DOHH2 (cell line): Measurements from ENCODE around the gene SNRPD2.

ENCODE experiments used
- H3F3A ChIP-seq: fragments of 200-600 bp; sonication (generic), shearing (Covaris generic); 2 replicates; pipeline ENCODE4 v1.6.0; 2016; ENCODE audit warnings: antibody characterized with exemption, mild to moderate bottlenecking; ENCODE audit not compliant: control insufficient read depth, insufficient read depth
- H3K27ac ChIP-seq: fragments of 200-600 bp; sonication (generic); 2 replicates; pipeline ENCODE4 v1.5.1; 2014; ENCODE audit warnings: low read depth, mild to moderate bottlenecking, low read length, moderate library complexity
- H3K27me3 ChIP-seq: fragments of 200-600 bp; sonication (generic); 2 replicates; pipeline ENCODE4 v1.6.1; 2014; ENCODE audit warnings: mild to moderate bottlenecking, low read length, mixed read lengths; ENCODE audit not compliant: control insufficient read depth
- H3K36me3 ChIP-seq: fragments of 200-600 bp; sonication (generic); 2 replicates; pipeline ENCODE4 v1.6.1; 2014; ENCODE audit warnings: mild to moderate bottlenecking, low read length, moderate library complexity, mixed read lengths; ENCODE audit not compliant: control insufficient read depth
- H3K4me1 ChIP-seq: fragments of 200-600 bp; sonication (generic); 2 replicates; pipeline ENCODE4 v1.6.1; 2014; ENCODE audit warnings: mild to moderate bottlenecking, low read length, mixed read lengths; ENCODE audit not compliant: control insufficient read depth
- H3K4me2 ChIP-seq: fragments of 200-600 bp; sonication (generic); 2 replicates; pipeline ENCODE4 v1.6.0; 2014; ENCODE audit warnings: mild to moderate bottlenecking, low read length, moderate library complexity
- H3K4me3 ChIP-seq: fragments of 200-600 bp; sonication (generic); 2 replicates; pipeline ENCODE4 v1.5.1; 2014; ENCODE audit warnings: mild to moderate bottlenecking, low read length, mixed read lengths
- H3K79me2 ChIP-seq: fragments of 200-600 bp; sonication (generic); 2 replicates; pipeline ENCODE4 v1.6.1; 2014; ENCODE audit warnings: mild to moderate bottlenecking, low read length, mixed read lengths; ENCODE audit not compliant: control insufficient read depth
- H3K9me2 ChIP-seq: fragments of 200-600 bp; sonication (generic); replicated peaks from 2 replicates; pipeline ENCODE4 v1.6.1; 2014; ENCODE audit warnings: mild to moderate bottlenecking, low read length, mixed read lengths; ENCODE audit not compliant: control insufficient read depth
- H3K9me3 ChIP-seq: fragments of 200-600 bp; sonication (generic); 2 replicates; pipeline ENCODE4 v1.6.1; 2014; ENCODE audit warnings: antibody characterized with exemption, low read length, mixed read lengths; ENCODE audit not compliant: control insufficient read depth, insufficient read depth
- H4K20me1 ChIP-seq: fragments of 200-600 bp; sonication (generic); 2 replicates; pipeline ENCODE4 v1.6.0; 2014; ENCODE audit warnings: low read depth, mild to moderate bottlenecking, antibody characterized with exemption, low read length, moderate library complexity; ENCODE audit not compliant: control insufficient read depth, insufficient read depth
- CTCF ChIP-seq: fragments of 200-600 bp; sonication (generic); IDR thresholded peaks from one replicate; pipeline ENCODE4 v1.5.1; 2014; ENCODE audit warnings: antibody characterized with exemption, mild to moderate bottlenecking, low read depth, low read length; ENCODE audit not compliant: poor library complexity, severe bottlenecking
- EZH2phosphoT487 ChIP-seq: fragments of 200-600 bp; sonication (generic); IDR thresholded peaks from 2 replicates; pipeline ENCODE4 v1.6.1; 2017; ENCODE audit warnings: borderline replicate concordance, mild to moderate bottlenecking, antibody characterized with exemption, low read length, moderate library complexity, mixed read lengths

SNRPD2 gene

GRCh38 chr19:45650722-45651121 is 41.0 kb downstream of the SNRPD2 start:
- Histone ChIP-seq H3F3A (no peaks in the 10 kb centered on the region), H3K9me3 (no peaks in the 10 kb centered on the region)

GRCh38 chr19:45646345-45646698 is 45.4 kb downstream of the SNRPD2 start:
- no peak for TF ChIP-seq EZH2phosphoT487
- Histone ChIP-seq H3K4me3 (peak overlapping the region; percentile 71), H3F3A (peaks cover 16% of the 10 kb centered on the region), H3K36me3 (no peaks in the 10 kb centered on the region), H3K9me3 (no peaks in the 10 kb centered on the region), H3K4me2 (peak overlapping the region; percentile 69), H3K27me3 (peaks cover 18% of the 10 kb centered on the region), H4K20me1 (no peaks in the 10 kb centered on the region), H3K4me1 (peaks cover 37% of the 10 kb centered on the region), H3K27ac (no peak overlapping the region), H3K9me2 (no peaks in the 10 kb centered on the region), H3K79me2 (no peaks in the 10 kb centered on the region)

More at GRCh38 chr19:45650722-45651121, 41.0 kb downstream of the SNRPD2 start:
- Histone ChIP-seq H3K4me2 (no peak overlapping the region), H3K27ac (no peak overlapping the region), H3K4me3 (no peak overlapping the region), H3K27me3 (no peaks in the 10 kb centered on the region), H3K36me3 (no peaks in the 10 kb centered on the region), H4K20me1 (no peaks in the 10 kb centered on the region), H3K9me2 (no peaks in the 10 kb centered on the region), H3K79me2 (no peaks in the 10 kb centered on the region), H3K4me1 (peaks cover 9% of the 10 kb centered on the region)
- no peak for TF ChIP-seq EZH2phosphoT487
- no peak for TF ChIP-seq CTCF

- H3K27me3 ChIP-seq, result peaks cover 18% of the 10 kb centered on the region
- H3K4me1 ChIP-seq, result peaks cover 42% of the 10 kb centered on the region
- peak overlapping the region; percentile 16; the same call in 1 of the 2 replicates for H3K27ac ChIP-seq
- H3F3A ChIP-seq, result peaks cover 19% of the 10 kb centered on the region
- H3K9me3 ChIP-seq, result no peaks in the 10 kb centered on the region
- H4K20me1 ChIP-seq, result no peaks in the 10 kb centered on the region
- TF ChIP-seq EZH2phosphoT487 (no peak), CTCF (no peak)
- no peaks in the 10 kb centered on the region for H3K79me2 ChIP-seq
- no peaks in the 10 kb centered on the region for H3K36me3 ChIP-seq
- H3K4me3 ChIP-seq, result peak overlapping the region; percentile 71
- H3K9me2 ChIP-seq, result no peaks in the 10 kb centered on the region
- peak overlapping the region; percentile 69 for H3K4me2 ChIP-seq
These were observed 46.0 kb downstream of the SNRPD2 start for GRCh38 chr19:45645631-45646344.

- H3K4me1 ChIP-seq, result peaks cover 46% of the 10 kb centered on the region
- no peaks in the 10 kb centered on the region for H4K20me1 ChIP-seq
- peaks cover 18% of the 10 kb centered on the region for H3K27me3 ChIP-seq
- no peak overlapping the region for H3K27ac ChIP-seq
- H3F3A ChIP-seq, result peaks cover 19% of the 10 kb centered on the region
- no peaks in the 10 kb centered on the region for H3K79me2 ChIP-seq
- H3K4me2 ChIP-seq, result peak overlapping the region; percentile 69
- H3K4me3 ChIP-seq, result peak overlapping the region; percentile 71
- H3K9me3 ChIP-seq, result no peaks in the 10 kb centered on the region
- TF ChIP-seq CTCF (no peak), EZH2phosphoT487 (no peak)
- H3K9me2 ChIP-seq, result no peaks in the 10 kb centered on the region
- no peaks in the 10 kb centered on the region for H3K36me3 ChIP-seq
These were observed 46.6 kb downstream of the SNRPD2 start for GRCh38 chr19:45645068-45645630.
